Smooth muscle cell (in vitro differentiated cells): ENCODE data around the gene ARFRP1. TPM values are rescaled to one million over a fixed set of nuclear protein-coding genes. Genes with fewer than 3 reads are reported as not detected.

ENCODE experiments used
- DNase-seq: peaks from one replicate; lab custom pipeline; 2025; ENCODE audit not compliant: unreplicated experiment; lab: John Stamatoyannopoulos, UW
- H2AFZ ChIP-seq: fragments of 200-600 bp; sonication (generic); 2 replicates; pipeline ENCODE4 v1.6.0; 2016; ENCODE audit warnings: antibody characterized with exemption, low read depth, mild to moderate bottlenecking
- H3F3A ChIP-seq: fragments of 200-600 bp; sonication (generic); 2 replicates; pipeline ENCODE4 v1.6.0; 2017; ENCODE audit warnings: antibody characterized with exemption, low read depth
- H3K27ac ChIP-seq: fragments of 200-600 bp; sonication (generic); 2 replicates; pipeline ENCODE4 v1.5.1; 2016; ENCODE audit warnings: low read depth, mild to moderate bottlenecking
- H3K27me3 ChIP-seq: fragments of 200-600 bp; sonication (generic); 2 replicates; pipeline ENCODE4 v1.6.1; 2016; ENCODE audit warnings: low read depth, mild to moderate bottlenecking
- H3K36me3 ChIP-seq: fragments of 200-600 bp; sonication (generic); 2 replicates; pipeline ENCODE4 v1.5.1; 2016; ENCODE audit warnings: low read depth
- H3K4me1 ChIP-seq: fragments of 200-600 bp; sonication (generic); 2 replicates; pipeline ENCODE4 v1.5.1; 2016; ENCODE audit warnings: low read depth
- H3K4me2 ChIP-seq: fragments of 200-600 bp; sonication (generic); 2 replicates; pipeline ENCODE4 v1.6.0; 2016; ENCODE audit warnings: mild to moderate bottlenecking
- H3K4me3 ChIP-seq: fragments of 200-600 bp; sonication (generic); 2 replicates; pipeline ENCODE4 v1.5.1; 2016; ENCODE audit warnings: mild to moderate bottlenecking
- H3K79me2 ChIP-seq: fragments of 200-600 bp; sonication (generic); 2 replicates; pipeline ENCODE4 v1.6.0; 2016; ENCODE audit warnings: low read depth, mild to moderate bottlenecking
- H3K9ac ChIP-seq: fragments of 200-600 bp; sonication (generic); 2 replicates; pipeline ENCODE4 v1.6.0; 2016; ENCODE audit warnings: low read depth
- H3K9me3 ChIP-seq: fragments of 200-600 bp; sonication (generic); replicated peaks from 2 replicates; pipeline ENCODE4 v1.5.1; 2016; ENCODE audit warnings: low read depth
- H4K20me1 ChIP-seq: fragments of 200-600 bp; sonication (generic); 2 replicates; pipeline ENCODE4 v1.6.0; 2016; ENCODE audit warnings: low read depth
- CTCF ChIP-seq: fragments of 200-600 bp; sonication (generic); IDR thresholded peaks from 2 replicates; pipeline ENCODE4 v1.5.1; 2017; ENCODE audit warnings: borderline replicate concordance, mild to moderate bottlenecking, antibody characterized with exemption; ENCODE audit not compliant: insufficient read depth, poor library complexity, severe bottlenecking
- WGBS: methylation state at CpG from one replicate; pipeline ENCODE4 v1.1.7; 2016; ENCODE audit warnings: low lambda C conversion rate; 5-methylcytosine and 5-hydroxymethylcytosine counted together
- polyA plus RNA-seq: library from polyadenylated mRNA; unstranded; fragments of >200 nt; fragmentation: Nextera tagmentation; extraction: Ambion mirVana; gene quantifications from 2 replicates; pipeline ENCODE4 v1.2.1, GENCODE V29; 2016
- total RNA-seq: library from RNA; depleted of rRNA; stranded (reverse); fragments of >200 nt; gene quantifications from 2 replicates; pipeline ENCODE4 v1.2.3, GENCODE V29; 2014

The ARFRP1 gene
- total and polyA plus RNA-seq, 2 experiments from 2014 or later, result 11.8 to 42.3 TPM

GRCh38 chr20:63664143-63664851 is 43.5 kb downstream of the ARFRP1 start:
- no peaks in the 10 kb centered on the region for H3F3A ChIP-seq
- no peaks in the 10 kb centered on the region for H3K9me3 ChIP-seq
- H3K79me2 ChIP-seq, result no peaks in the 10 kb centered on the region
- no peaks in the 10 kb centered on the region for H3K4me1 ChIP-seq
- no peaks in the 10 kb centered on the region for H4K20me1 ChIP-seq
- no peak overlapping the region for H3K9ac ChIP-seq
- no peak overlapping the region for H3K4me3 ChIP-seq
- no peak overlapping the region for H3K27ac ChIP-seq
- H3K4me2 ChIP-seq, result no peak overlapping the region
- 95% methylated on average over 22 of the region's 22 CpGs for WGBS
- no peaks in the 10 kb centered on the region for H3K27me3 ChIP-seq
- H3K36me3 ChIP-seq, result no peaks in the 10 kb centered on the region
- DNase-seq, result no peak
- no peak overlapping the region for H2AFZ ChIP-seq
- no peak for TF ChIP-seq CTCF

- Histone ChIP-seq H2AFZ (no peak overlapping the region), H3K36me3 (no peaks in the 10 kb centered on the region), H3K4me1 (no peaks in the 10 kb centered on the region), H3K27me3 (no peaks in the 10 kb centered on the region), H3K4me3 (no peak overlapping the region), H3K4me2 (no peak overlapping the region), H4K20me1 (no peaks in the 10 kb centered on the region), H3K9me3 (no peaks in the 10 kb centered on the region), H3F3A (no peaks in the 10 kb centered on the region), H3K9ac (no peak overlapping the region), H3K79me2 (no peaks in the 10 kb centered on the region), H3K27ac (no peak overlapping the region)
- no peak for TF ChIP-seq CTCF
- no peak for DNase-seq
- WGBS, result 97% methylated on average over 26 of the region's 26 CpGs
Measured at GRCh38 chr20:63663332-63664066, 44.3 kb downstream of the ARFRP1 start.

- DNase-seq, result no peak
- H3K4me1 ChIP-seq, result peaks cover under 1% of the 10 kb centered on the region
- no peaks in the 10 kb centered on the region for H4K20me1 ChIP-seq
- no peak overlapping the region for H3K27ac ChIP-seq
- H3K27me3 ChIP-seq, result no peaks in the 10 kb centered on the region
- no peak overlapping the region for H2AFZ ChIP-seq
- H3K36me3 ChIP-seq, result no peaks in the 10 kb centered on the region
- 98% methylated on average over 9 of the region's 9 CpGs for WGBS
- no peak overlapping the region for H3K9ac ChIP-seq
- no peak for TF ChIP-seq CTCF
- H3F3A ChIP-seq, result no peaks in the 10 kb centered on the region
- H3K4me3 ChIP-seq, result no peak overlapping the region
- H3K9me3 ChIP-seq, result no peaks in the 10 kb centered on the region
- no peak overlapping the region for H3K4me2 ChIP-seq
- no peaks in the 10 kb centered on the region for H3K79me2 ChIP-seq
Measured at GRCh38 chr20:63662813-63663189, 45.0 kb downstream of the ARFRP1 start.
